GM04504 (cell line): ENCODE measurements around the gene TMEM154.

Experiments
- DNase-seq: peaks from one replicate; pipeline ENCODE4 v3.0.0-alpha.2; 2012; ENCODE audit warnings: low read depth

Gene TMEM154

DNA sequence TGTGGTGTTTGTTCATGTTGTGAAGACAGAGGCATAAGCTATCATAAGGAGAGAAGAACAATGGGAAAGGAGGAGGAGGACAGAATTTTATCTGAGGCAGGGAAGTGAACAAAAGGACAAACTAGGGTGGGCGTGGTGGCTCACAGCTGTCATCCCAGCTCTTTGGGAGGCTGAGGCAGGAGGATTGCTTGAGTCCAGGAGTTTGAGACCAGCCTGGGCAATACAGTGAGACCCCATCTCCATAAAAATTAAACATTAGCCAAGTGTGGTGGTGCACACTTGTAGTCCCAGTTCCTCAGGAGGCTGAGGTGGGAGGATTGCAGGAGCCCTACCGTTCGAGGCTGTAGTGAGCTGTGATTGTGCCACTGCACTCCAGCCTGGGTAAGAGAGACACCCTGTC, 49.9 kb downstream of the TMEM154 start:
- no peak for DNase-seq

DNA sequence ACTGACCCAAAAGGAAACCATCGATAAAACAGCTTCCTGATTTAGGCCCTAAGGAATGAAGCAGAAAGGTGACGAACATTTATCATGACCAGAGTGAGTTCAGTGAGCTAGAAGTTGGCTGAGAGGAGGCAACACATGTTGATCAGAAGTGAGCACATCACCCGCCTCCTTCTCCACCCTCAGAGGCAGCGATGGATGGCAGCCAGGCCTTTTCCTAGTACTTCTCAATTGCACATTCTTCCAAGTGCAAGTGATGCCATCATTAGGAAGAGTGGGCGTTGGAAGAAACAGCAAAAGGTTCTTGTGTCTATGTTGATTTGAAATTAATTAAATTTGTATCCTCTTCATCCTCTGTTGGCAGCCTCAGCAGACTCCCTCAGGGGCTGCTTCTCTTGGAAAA, 51.7 kb downstream of the TMEM154 start:
- DNase-seq = peak; percentile 46

DNA sequence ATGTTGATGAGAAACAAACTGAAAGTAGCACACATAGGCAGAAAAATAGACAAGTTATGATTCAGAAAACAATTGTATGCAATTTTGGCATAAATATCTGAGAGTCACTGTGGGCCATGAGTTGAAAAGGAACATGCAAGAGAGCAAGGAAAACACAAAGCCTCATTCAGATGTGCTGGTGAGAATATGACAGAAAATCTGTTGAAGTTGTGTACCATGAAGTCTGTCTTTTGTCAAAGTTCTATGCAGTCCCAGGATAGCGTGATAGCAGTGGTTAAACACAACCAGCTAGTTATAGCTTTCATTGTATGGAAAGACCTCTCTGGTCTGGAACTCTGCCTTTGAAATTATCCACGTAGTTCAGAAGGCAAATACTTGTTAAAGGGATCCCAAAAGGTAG, 53.0 kb downstream of the TMEM154 start:
- no peak for DNase-seq

DNA sequence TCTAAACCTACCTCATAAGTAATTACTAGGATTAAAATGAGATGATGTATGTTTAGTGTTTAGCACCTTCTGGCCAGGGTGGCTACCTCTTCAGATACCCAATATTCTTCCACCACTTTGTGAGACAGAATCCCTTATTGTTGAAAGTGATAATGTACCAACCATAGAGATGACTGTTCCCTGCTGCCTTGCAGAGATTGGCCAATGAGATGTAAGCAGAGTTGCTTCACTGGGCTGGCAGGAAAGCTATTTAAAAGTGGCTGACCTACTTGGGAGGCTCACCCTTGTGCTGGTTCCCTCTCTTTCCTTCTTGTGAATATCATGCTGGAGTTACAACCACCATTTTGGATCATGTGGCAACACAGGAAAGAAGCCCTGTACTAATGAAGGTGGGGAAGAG, 58.9 kb downstream of the TMEM154 start:
- DNase-seq = no peak

DNA sequence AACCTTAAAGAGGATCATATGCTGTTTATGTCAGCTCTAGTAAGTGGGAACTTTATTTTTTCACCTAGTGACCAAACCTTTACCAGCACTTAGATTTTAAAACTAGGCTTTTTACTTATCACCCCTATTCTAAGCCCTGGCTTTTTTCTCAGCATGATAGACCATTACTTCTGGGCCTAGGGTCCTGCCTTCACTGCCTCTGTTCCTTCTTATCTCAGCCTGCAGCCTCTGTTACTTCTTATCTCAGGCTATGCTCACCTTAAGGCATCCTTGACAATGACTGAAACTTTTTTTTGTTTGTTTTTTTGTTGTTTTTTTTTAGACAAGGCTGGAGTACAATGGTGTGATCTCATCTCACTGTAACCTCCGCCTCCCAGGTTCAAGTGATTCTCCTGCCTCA, 59.6 kb downstream of the TMEM154 start:
- no peak for DNase-seq

DNA sequence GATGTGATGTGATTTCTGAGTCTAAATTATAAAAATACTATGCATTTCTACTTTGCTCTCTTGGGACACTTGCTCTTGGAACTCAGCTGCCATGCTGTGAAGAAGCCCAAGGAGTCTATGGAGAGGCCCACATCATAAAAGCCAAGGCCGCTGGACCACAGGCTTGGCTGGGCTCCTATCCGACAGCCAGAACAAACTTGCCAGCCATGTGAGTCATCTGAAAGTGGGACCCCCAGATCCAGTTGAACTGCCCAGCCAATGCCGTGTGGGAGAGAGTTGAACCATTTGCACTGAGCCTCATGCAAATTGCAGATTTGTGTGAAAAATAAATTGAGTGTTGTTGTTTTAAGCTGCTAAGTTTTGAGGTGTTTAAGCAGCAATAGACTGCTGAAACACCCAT, 60.2 kb downstream of the TMEM154 start:
- DNase-seq = no peak

DNA sequence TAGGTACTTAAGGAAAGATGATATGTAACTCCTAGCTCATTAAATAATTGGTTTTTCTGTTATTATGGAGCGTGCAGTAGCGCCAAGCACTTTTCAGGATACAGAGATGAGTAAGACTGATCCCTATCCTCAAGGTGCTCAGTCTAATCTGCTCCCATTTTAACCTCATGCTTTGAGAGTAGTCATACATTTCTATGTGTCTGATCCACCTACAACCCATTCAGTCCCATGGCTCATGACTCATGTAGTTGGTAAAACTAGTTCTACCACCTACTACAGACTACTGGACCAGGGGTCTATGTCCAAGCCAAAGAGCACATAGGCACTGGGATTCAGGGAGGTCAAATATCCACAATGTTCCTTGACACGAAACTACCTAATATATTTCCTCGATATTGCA, 60.8 kb downstream of the TMEM154 start:
- DNase-seq = no peak

DNA sequence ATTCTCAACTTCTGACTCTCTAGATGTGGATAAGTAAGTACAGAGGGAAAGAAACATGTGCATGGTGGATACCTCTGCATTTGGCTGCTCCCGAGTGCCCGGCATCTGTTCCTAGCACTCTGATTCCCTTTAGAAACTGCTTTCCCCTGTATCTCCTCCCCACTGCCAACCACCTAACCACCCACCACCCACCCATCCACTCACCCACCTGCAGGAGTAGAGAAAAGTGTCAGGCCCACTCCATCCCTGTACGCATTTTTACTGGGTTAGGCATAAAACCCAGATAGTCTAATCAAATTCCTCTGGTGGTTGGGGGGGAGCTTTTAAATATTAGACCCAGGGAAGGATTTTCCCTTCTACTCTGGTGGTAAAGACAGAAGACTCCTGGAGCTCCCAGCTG, 63.0 kb downstream of the TMEM154 start:
- DNase-seq = no peak

DNA sequence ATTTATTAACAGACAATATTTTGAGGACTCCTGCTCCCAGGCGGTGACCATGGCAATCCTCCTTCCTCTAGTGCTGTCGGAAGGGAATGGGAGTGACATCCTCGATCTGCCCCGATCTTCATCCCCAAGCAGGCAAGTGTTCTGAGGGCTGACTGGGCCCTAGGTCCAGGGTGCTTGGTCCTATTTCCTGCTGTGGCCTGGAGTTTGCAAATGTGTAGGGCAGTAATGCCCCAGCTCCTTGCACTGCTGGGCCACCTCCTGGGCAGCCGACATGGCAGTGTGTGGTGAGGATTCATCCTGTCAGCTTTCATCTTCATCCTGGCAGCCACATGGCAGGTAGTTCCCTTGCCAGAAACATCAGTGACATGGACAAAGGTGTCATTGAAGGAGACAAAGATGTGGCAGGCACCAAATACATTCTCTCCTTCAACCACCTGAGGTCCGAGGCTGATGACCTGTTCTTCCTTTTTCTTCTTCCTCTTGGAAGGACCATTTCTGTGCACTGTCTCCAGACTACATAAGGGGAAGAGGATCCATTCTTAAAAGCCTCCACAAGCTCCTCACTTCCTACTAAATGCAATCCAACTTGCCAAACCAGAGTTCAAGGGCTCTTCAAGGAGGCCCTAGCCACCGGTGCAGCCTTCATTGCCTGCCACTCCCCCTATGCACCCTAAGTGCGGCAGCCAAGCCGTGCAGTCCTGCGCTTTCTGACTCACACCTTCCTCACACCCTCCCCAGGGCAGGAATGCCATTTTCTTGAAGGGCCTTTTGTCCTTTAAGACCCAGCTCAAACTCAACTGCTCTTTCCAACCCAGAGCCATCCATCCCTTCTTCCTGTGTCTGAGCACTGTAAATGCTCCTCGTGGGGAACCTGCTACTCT, 65.7 kb downstream of the TMEM154 start:
- no peak for DNase-seq

DNA sequence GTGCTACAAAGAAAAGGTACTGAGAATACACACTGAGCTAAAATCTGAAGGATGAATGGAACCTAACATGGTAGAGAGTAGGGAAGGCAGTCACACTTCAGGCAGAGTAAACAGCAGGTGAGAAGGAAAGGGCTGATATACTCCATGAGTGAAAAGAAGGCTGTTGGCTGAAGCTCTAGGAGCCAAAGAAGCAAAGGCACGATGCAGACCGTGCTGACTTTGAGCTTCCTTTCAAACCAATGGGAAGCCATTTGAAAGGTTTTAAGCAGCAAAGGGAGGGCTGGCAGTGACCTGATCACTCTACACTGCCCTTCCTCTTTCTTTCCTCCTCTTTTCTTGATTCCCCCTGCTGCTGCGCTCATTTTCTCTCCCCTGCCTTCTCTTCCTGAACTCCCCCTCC, 66.4 kb downstream of the TMEM154 start:
- no peak for DNase-seq

DNA sequence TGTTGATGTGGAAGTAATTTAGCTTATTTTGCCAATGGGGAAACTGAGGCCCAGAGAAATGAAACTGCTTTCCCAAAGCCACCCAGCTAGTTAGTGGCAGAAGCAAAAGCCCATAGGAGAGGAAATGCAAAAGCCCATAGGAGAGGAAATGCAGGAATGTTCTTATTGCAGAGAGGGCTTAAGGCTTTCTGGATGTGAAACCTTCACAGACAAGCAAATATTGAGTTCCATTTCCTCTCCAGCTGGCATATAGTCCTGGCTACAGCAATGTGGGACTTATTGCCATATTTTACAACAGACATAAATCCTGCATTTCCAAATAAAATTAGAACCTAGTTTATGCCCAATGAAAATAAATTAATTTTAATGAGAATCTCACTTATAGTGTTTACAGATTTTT, 69.7 kb downstream of the TMEM154 start:
- no peak for DNase-seq

DNA sequence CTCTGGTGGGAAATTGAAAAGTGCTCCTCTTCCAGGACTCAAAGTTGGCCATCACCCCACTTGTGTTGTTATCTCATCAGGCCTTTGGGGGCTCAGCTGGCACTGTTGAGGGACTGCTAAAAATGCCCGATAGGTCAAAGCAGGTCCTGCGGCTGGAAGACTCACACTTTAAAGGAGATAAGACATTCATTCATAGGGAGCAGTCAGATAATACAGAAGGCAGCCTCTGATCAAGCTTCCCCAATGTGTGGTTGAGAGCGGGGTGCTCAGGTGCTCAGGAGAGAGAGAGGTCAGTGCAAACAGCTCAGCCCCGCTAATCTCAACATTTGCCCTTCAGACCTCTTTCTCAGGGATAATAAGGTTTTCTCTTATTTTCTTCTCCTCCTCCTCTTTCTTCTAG, 70.3 kb downstream of the TMEM154 start:
- DNase-seq = no peak

DNA sequence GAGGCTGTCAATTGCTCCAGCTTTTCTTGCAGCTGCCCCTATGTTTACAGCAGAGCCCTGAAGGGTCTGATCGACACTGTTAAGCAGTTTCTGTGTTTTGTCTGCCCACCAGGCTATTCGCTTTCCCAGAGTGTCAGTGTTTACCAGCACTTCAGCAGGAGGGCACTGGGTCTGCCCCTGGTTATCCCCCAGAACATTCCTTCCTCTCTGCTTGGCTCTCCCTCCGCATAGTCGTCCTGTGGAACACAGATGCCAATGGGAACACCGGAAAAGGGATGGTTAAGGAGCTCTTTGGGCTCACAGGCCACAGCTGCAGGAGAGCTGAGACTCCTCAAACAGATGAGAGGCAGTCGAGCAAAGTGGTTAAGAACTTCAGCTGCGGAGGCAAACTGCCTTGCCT, 72.6 kb downstream of the TMEM154 start:
- DNase-seq = no peak

DNA sequence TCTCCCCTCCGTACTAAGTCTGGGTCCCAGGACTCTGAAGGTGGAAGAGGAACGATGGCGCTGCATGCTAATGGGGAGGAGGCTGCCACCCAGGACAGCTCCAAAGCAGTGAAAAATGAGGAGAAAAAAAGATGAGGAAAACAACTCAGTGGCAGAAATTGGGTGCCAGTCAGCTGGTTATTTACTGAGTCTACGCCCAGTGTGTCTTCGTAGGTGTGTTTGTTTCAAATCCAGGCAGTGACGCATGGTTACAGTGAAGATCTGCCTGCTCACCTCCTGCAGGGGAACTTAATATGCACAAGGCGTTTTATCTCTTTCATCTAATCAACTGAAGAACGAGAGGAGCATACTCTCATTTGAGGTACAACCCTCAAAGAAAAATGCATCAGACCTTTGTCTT, 73.0 kb downstream of the TMEM154 start:
- no peak for DNase-seq

DNA sequence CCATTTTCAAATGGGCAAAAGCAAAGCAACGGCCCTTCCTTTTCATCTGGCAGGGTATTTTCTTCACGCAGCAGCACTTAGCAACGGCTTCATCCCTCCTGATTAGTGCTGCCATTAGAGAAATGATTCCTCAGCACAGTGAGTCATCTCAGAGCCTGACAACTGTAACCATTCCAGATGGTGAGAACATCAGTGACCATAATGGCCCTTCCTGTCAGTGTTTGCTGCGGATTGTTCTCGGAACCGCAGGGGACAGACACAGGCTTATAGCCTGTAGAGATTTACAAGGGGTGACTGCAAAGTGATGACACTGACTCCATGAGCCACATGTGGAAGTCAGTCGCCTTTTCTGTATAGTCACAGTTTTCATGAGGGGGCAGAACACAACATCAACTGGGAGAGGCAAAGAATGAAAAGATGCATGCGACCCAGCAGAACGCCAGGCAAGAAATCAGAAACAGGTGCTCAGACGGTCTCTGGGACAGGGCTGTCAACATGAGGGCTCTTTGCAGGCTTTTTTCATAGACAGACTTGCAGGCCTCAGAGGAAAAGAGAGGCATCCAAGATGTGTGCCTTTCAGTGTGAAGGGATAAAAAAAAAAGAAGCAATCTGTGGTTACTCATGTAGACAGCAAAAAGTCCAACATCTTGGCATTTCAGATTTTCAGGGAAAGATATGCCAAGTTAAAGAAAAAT, 74.0 kb downstream of the TMEM154 start:
- DNase-seq = peak; percentile 68

DNA sequence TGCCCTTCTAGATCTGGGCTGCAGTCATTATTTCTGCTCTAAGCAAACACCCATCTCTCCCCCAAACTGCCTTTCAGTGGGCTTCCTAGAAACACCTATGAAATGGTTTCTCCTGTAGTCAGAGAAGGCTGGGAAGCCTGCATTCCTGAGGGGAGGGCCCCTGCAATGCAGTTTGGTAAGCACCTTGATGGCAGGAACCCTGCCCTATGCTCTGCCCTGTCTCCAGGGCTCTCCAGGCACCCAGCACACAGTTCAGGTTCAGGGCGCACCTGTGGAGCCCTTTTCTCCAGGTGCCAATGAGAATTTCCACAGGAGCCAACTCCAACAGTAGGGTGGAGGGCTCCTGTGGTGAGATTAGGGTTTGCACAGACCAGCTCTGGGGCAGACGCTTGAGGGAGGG, 74.8 kb downstream of the TMEM154 start:
- no peak for DNase-seq

DNA sequence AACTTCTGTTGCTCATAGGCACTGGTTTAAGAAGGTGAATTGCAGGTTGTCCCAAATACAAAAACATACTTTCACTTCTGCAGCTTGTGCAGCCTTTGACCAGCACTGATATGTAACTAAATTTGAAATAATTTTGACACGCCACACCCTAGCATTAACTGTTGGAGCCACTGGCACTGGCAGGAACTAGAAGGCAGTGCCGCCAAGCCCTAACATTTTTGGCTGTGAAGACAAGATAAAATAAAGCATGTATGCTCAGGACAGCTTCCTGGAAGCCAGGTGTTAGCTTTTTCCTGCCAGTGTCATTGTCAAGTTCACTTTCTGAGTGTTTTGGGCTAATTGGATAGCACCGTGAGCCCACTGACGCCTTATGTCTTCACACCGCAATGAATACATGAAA, 78.6 kb downstream of the TMEM154 start:
- DNase-seq = no peak

DNA sequence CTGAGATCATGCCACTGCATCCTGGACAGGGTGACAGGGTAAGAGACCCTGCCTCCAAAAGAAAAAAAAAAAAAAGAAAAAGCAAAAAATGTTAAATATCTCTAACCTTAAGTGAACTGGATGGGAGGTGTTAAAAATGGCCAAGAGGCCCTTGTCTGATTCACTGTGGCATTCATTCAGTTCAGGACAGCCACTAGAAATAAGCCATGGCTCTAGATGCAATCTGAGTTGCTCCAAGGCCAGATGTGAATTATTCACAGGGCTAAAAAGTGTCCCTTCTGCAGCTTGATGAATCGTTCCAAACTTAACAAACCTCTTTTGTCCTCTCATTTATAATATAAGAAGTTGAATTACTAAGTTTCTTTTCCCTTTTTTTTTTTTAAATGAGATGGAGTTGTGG, 80.2 kb downstream of the TMEM154 start:
- DNase-seq = no peak

DNA sequence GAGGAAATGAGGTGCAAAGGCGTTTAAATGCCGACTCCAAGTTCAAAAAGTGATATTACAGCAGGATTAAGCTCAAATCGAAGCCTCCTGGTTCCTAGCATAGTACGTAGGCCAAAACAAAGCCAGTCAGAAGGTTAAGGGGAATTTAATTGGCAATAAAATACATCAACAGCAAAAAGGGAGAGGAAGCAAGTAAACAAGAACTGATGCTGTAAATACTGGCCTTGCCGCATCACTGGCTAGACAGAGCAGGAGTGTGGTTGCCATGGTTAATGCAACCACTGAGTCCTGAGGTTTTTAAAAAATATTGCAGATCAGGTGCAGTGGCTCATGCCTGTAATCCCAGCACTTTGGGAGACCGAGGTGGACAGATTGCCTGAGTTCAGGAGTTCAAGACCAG, 80.7 kb downstream of the TMEM154 start:
- DNase-seq = no peak

DNA sequence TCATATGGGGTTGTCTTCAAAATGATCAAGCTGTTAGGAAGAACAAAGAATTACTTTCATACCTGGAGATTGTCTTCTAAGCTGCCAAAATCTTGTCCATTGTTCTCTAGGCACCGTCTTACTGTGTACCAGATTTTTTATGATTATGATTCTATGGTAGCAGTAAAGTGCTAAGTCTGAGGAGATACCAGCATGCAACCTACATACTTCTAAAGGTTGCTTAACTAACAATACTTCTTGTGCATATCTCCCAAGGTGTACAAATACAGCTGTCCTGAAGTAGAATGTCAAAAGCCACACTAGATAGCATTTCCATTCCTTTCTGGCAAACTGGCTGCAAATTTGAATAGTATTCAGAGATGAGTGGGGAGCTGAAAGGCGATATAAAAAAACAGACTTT, 81.3 kb downstream of the TMEM154 start:
- no peak for DNase-seq

DNA sequence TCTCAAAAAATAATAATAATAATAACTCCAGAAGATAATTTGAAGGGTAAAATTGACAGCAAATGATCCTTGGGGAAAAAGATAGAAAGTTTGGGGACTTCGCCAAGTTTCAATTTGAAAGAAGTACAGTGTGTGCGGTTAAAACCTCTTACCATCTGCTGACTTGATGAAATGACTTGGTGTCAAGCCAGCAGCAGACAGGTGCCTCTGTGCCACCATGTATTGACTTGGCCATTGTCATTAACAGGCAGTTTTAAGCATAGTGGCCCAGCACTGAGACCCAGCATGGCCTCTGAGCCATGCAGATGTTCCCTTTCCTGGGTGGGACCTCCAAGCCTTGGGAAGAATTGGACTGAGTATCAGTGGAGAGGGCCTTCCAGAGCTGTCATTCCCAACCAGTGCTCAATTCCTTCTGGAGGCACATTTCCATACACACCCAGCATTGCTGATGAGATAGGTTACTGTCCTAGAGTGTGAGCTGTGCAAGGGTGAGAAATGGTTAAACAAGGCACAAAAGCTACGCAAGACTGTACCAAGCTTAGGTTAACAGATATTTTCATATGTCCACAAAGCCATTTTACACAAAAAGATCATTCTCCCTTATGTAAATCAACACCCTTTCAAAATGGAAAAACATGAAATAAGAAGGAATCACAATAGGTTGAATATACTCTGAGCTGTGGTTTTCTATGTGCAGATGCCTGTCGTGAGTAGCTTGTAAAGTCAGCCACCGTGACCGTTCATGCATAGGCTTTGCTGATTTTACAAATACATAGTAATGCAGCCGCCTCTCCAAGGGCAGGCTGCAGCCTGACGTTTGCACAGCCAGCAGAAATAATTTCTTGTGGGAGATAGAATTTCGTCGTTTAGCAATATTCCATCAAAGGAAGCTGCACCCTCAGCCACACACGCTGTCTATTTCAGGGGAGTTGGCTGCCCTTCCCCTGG, 84.5 kb downstream of the TMEM154 start:
- DNase-seq = no peak

DNA sequence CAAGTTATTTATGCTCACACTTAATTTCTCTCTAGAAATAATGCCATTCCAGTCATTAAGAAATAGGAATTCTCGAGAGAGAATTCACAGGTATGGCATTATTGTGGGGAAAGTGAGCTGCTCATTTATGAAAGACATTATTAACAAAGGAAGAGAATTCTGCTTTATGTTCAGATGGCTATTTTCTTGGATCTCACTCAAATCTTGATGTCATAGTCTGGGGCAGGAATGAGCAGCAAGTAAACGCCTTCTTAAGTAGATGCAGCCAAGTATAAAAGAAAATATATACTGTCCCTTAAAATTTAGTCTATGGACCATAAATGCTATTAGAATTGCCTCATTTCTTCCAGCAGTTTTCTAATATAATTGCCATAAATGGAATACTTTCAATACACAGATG, 85.7 kb downstream of the TMEM154 start:
- no peak for DNase-seq

DNA sequence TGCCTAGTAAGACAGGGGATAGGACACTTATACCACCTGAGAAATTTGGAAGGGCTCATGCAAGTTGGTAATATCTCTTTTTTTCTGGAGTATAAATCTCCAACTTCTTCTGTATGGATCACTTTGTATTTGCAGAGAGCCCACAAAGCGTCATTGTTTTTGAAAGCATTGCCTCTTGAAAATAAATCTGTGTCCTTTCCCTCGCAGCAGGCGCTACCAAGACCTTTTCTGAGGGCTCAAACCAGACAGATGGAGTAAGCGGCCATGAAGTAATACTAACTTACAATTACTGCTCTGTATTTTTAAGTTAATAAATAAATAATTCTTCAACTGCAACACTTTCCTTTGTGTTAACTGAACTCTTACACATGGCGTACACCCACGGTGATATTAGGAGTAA, 87.9 kb downstream of the TMEM154 start:
- no peak for DNase-seq
